ENCODE measurements around the gene LSM10.
A peak's percentile ranks its signal among the peaks of the same experiment; 100 is the strongest.

Gene LSM10

GRCh38 chr1:36383240-36383639 is 14.5 kb downstream of the LSM10 start:
- no peak for DNase-seq (ENCODE audit: low read depth in 2 of 2)

- no peak for DNase-seq (ENCODE audit: low read depth in 2 of 2)
These were observed 15.0 kb downstream of the LSM10 start for GRCh38 chr1:36382669-36383068.

- DNase-seq (ENCODE audit: low read depth in 2 of 2) = no peak
These were observed 15.5 kb downstream of the LSM10 start for GRCh38 chr1:36382231-36382630.

- no peak for DNase-seq (ENCODE audit: low read depth in 2 of 2)
These were observed 16.3 kb downstream of the LSM10 start for GRCh38 chr1:36381405-36381804.

- DNase-seq (ENCODE audit: low read depth in 2 of 2) = no peak
These were observed 16.9 kb downstream of the LSM10 start for GRCh38 chr1:36380782-36381181.

- DNase-seq (ENCODE audit: low read depth in 2 of 2) = no peak
These were observed 17.5 kb downstream of the LSM10 start for GRCh38 chr1:36380143-36380619.

- DNase-seq (ENCODE audit: low read depth in 2 of 2) = no peak
These were observed 19.8 kb downstream of the LSM10 start for GRCh38 chr1:36377791-36378492.

GRCh38 chr1:36372617-36373016 is 25.1 kb downstream of the LSM10 start:
- no peak for DNase-seq (ENCODE audit: low read depth in 2 of 2)

GRCh38 chr1:36369061-36369861 is 28.4 kb downstream of the LSM10 start:
- peak; percentile 64 to 80 for DNase-seq (ENCODE audit: low read depth in 2 of 2)

- DNase-seq (ENCODE audit: low read depth in 2 of 2) = no peak
These were observed 29.9 kb downstream of the LSM10 start for GRCh38 chr1:36367798-36368197.

- no peak for DNase-seq (ENCODE audit: low read depth in 2 of 2)
These were observed 30.6 kb downstream of the LSM10 start for GRCh38 chr1:36367066-36367465.

GRCh38 chr1:36366091-36366661 is 31.5 kb downstream of the LSM10 start:
- DNase-seq (ENCODE audit: low read depth in 2 of 2) = no peak

- DNase-seq (ENCODE audit: low read depth in 2 of 2) = no peak
These were observed 32.3 kb downstream of the LSM10 start for GRCh38 chr1:36365381-36365780.

GRCh38 chr1:36359911-36360550 is 37.7 kb downstream of the LSM10 start:
- no peak for DNase-seq (ENCODE audit: low read depth in 2 of 2)

- no peak for DNase-seq (ENCODE audit: low read depth in 2 of 2)
These were observed 38.3 kb downstream of the LSM10 start for GRCh38 chr1:36359383-36359782.

GRCh38 chr1:36358514-36359084 is 39.1 kb downstream of the LSM10 start:
- DNase-seq (ENCODE audit: low read depth in 2 of 2) = no peak

GRCh38 chr1:36355811-36356210 is 41.9 kb downstream of the LSM10 start:
- no peak for DNase-seq (ENCODE audit: low read depth in 2 of 2)

- no peak for DNase-seq (ENCODE audit: low read depth in 2 of 2)
These were observed 43.2 kb downstream of the LSM10 start for GRCh38 chr1:36354486-36354885.

- no peak for DNase-seq (ENCODE audit: low read depth in 2 of 2)
These were observed 44.5 kb downstream of the LSM10 start for GRCh38 chr1:36352910-36353878.

- DNase-seq (ENCODE audit: low read depth in 2 of 2) = no peak
These were observed 45.4 kb downstream of the LSM10 start for GRCh38 chr1:36352125-36352909.
